Heart left ventricle (tissue), 13 donors: Measurements from ENCODE around the gene GLB1L.

Source experiments
- POLR2A ChIP-seq, 2 donors: fragments of 450-650 bp; IDR thresholded peaks; one replicate each; pipeline ENCODE4 v1.6.1; 2017; ENCODE audit warnings: antibody characterized with exemption in 2 of 2, mild to moderate bottlenecking in 2 of 2, moderate library complexity in 2 of 2
- TF ChIP-seq, protein P1 (sequence below), 12 donors: fragments of 200-600 bp; sonication (generic) in 4 of 12; IDR thresholded peaks; one replicate each; pipeline versions ENCODE4 v1.5.0 to v1.8.0; 2018 to 2022; ENCODE audit warnings: antibody characterized with exemption in 12 of 12, mild to moderate bottlenecking in 5 of 12
- donor health status: ischemic (EF 13 %, LVEDD 7.1; RV severe dilation, severe dysfunction).
- donor health status: DM: no; HTN: yes; CAD: no.
- donor health status: DM: no; HTN: no; CAD: no.
- donor health status: ischemic (EF 25% LVEDD 6.9; RV normal size, moderate dysfunction).
- donor health status: ischemic (EF 25% LVEDD 5.7; RV mildly dilated, moderate dysfunction).
- donor health status: ischemic (EF 35%, LVEDD 5.7; RV mildly dilated, moderate dysfunction).
- donor health status: nonischemic (EF 11% LVEDD 7.7; RV severe dilation, severe dysfunction).
- donor health status: DM: yes; HTN: yes; CAD: no.
- donor health status: PGD.
- donor health status: ischemic (EF 29% LVEDD 5.4; RV normal size, mild dysfunction).
- donor health status: nonischemic (EF 23%, LVEDD 6.1; RV moderate dilation, normal function).

DNA sequence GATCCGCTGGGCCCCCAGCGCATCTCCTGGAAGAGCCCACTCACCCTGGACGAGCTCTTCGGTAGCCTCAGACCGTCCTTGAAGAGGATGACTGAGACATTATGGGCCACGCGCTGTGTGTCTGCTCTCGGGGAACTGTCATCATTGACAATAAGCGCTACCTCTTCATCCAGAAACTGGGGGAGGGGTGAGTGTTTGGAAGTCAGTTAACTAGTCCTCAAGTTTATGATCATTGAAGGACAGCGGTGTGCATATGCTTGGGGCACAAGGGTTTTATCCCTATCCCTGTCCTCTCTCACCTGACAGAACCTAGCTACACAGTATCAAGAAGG is 621 bp upstream of the GLB1L start:
- TF ChIP-seq, protein P1, sequence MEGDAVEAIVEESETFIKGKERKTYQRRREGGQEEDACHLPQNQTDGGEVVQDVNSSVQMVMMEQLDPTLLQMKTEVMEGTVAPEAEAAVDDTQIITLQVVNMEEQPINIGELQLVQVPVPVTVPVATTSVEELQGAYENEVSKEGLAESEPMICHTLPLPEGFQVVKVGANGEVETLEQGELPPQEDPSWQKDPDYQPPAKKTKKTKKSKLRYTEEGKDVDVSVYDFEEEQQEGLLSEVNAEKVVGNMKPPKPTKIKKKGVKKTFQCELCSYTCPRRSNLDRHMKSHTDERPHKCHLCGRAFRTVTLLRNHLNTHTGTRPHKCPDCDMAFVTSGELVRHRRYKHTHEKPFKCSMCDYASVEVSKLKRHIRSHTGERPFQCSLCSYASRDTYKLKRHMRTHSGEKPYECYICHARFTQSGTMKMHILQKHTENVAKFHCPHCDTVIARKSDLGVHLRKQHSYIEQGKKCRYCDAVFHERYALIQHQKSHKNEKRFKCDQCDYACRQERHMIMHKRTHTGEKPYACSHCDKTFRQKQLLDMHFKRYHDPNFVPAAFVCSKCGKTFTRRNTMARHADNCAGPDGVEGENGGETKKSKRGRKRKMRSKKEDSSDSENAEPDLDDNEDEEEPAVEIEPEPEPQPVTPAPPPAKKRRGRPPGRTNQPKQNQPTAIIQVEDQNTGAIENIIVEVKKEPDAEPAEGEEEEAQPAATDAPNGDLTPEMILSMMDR (IDR thresholded peaks at IDR 0.05) = no peak
- TF ChIP-seq POLR2A (IDR thresholded peaks at IDR 0.05) = no peak
